Midbrain (tissue), 1 donor: ENCODE results near the gene BTBD7.

ENCODE experiments used
- DNase-seq: peaks from one replicate; lab custom pipeline; 2025; lab: John Stamatoyannopoulos, UW

Gene BTBD7

GRCh38 chr14:93329965-93330608 lies 2.7 kb downstream of the BTBD7 start:
- no peak for DNase-seq

DNA sequence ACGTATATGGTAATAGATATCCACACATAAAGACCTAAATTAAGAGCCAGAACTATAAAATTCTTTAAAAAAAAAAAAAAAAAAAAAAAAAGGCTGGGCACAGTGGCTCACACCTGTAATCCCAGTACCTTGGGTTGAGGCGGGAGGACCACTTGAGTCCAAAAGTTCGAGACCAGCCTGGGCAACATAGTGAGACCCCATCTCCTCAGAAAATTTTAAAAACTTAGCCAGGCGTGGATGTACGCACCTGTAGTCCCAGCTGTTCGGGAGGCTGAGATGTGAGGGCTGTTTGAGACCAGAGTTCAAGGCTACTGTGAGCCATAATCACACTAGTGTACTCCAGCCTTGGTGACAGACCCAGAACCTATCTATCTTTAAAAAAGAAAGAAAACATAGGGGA lies 4.3 kb downstream of the BTBD7 start:
- no peak for DNase-seq

DNA sequence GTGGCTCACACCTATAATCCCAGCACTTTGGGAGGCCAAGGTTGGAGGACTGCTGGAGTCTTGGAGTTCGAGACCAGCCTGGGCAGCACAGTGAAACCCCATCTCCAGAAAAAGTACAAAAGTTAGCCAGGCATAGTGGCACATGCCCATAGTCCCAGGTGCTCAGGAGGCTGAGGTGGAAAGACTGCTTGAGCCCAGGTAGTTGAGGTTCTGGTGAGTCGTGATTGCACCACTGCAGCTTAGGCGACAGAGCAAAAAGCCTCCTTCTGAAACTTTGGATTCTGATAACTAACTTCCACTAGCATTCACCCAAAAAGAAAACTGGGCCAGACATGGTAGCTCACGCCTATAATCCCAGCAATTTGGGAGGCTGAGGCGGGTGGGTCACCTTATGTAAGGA lies 6.6 kb downstream of the BTBD7 start:
- no peak for DNase-seq

DNA sequence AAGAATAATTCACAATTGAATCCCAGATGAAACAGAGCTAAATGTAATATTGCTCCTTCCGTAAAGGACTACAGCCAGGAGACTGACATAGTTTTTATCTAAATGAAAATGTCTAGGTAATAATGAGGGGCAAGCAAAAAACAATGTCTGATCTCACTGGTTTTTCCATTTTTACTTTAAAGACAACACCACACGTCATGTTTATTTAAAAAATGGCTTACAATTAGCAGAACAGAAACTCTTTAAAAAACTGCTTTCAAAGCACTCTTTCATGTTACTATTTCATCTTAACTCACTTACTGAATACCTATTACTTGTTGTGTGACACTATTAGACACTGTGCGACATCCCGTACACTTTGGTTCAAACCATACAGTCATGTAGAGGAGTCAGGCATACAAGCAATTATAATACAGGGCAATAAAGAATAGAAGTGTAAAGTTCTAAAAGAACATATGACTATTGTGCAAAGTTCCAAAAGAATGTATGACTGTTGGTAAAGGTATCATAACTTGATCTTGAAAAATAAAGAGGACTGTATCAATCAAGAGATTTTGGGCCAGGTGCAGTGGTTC lies 9.1 kb downstream of the BTBD7 start:
- no peak for DNase-seq

GRCh38 chr14:93322929-93323599 lies 9.8 kb downstream of the BTBD7 start:
- no peak for DNase-seq

DNA sequence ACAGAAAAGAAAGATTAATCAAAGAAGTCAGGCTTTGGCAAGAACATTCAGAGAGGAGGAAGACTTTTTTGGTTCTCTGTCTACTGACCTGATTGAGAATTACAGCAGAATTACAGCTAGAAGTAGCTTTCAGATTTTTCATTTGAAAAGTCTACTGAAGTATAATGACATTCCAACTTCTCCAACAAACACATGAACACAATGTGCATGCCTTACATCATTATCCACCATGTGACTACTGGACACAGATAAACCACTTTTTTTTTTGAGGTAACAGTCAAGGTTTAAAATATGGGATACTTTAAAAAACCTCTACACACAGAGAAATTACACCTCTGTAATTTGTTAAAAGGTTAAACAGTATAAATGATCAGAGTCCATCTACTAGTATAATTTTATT lies 12.3 kb downstream of the BTBD7 start:
- DNase-seq: no peak

- DNase-seq: no peak
Measured at GRCh38 chr14:93319958-93320357, 12.9 kb downstream of the BTBD7 start.

DNA sequence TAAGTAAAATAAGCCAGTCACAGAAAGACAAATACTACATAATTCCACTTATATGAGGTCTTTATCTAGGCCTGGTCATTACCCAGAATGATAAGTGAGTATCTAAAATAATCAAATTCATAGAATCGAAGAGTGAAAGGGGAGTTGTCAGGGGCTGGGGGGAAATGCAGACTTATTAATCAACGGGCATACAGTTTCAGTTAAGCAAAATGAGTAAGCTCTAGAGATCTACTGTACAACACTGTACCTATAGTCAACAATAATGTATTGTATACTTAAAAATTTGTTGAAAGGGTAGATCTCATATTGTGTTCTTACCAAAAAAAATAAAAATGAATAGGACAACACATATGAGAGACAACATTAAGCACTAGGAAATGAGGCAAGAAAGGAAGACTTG lies 13.3 kb downstream of the BTBD7 start:
- no peak for DNase-seq

DNA sequence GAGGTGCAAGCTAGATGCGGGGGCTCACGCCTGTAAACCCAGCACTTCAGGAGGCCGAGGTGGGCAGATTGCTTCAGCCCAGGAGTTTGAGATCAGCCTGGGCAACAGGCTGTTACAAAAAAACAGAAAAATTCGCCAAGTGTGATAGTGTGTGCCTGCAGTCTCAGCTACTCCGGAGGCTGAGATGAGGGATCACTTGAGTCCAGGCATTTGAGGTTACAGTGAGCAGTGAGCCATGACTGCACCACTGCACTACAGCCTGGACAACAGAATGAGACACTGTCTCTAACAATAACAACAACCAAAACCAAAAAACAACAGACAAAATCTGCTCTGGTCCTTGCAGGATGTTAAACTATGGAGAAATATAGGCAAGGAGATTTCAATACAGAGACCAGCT lies 13.9 kb downstream of the BTBD7 start:
- DNase-seq: no peak

DNA sequence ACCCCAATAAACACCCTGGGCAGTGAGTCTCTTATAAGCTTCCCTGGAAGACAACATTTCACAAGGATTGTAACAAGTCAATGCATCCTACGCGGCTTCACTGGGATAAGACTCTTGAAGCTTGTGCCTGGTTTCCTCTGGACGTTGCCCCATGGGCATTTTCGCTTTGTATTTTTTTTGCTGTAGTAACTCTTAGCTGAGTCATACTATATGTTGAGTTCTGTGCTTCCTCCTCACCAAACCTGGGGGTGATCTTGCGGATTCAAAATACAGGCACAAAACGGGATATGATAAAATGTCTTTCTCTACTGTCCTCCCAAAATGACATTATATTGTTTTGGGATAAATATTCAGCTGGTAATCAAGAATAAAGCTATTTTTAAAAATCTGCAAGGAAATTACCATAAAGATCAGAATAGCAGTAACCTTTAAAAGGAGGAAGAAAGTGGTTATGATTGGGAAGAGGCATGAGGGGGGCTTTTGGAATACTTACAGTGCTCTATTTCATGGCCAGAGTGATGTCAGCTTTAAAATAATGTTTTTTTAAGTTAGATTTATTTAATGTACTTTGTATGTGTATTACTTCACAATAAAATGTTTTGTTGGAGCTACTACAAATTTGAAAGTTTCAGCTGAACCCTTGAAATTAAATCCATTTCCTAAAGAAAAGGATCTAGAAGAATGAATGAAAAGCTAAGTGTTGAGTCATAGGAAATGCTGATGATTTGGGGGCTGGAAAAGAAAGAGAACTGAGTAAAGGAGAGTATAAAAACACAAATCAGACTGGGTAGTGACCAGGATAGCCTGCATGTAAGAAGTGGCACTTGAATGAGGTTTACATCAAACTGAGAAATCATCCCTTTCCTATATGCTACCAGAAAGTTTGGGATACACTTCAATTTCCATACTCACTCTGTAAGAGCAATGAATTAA lies 14.7 kb downstream of the BTBD7 start:
- DNase-seq: no peak

DNA sequence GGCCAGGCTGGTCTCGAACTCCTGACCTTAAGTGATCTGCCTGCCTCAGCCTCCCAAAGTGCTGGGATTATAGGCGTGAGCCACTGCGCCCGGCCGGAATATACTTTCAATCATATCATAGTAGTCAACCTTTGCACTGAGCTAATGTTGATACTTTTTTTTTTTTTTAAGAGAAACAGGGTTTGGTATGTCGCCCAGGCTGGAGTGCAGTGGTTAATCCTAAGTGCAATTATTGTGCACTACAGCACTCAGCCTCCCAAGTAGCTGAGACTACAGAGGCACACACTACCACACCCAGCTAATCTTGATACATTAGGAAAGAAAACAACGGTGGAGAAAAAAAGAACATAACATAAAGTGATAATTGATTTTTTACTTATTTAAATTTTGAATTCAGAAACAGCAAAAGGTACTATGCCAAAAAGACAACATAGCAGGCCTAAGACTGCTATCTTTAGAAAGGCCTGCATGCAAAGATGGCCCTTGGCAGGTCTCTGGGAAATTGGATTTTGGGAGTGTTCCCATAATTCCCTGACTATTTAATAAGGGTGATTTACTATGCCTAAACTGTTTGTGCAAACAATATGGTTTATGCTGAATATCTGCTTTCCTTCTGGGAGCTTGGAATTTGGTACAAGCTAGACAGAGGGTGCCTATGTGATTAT lies 15.5 kb downstream of the BTBD7 start:
- no peak for DNase-seq

- DNase-seq: no peak
Measured at GRCh38 chr14:93316716-93317115, 16.1 kb downstream of the BTBD7 start.

DNA sequence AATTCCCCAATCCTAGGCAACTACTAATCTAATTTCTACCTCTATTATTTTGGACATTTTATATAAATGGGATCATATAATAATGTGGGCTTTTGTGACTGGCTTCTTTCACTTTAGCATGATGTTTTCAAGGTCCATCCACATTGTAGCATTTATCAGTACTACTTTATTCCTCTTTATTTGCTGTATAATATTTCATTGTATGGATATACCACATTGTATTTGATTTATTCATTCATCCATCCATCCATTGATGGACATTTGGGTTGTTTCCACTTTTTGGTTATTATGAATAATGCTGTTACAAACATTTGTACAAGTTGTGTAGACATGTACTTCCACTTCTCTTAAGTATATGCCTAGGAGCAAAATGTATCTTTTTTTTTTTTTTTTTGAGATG lies 17.3 kb downstream of the BTBD7 start:
- no peak for DNase-seq

DNA sequence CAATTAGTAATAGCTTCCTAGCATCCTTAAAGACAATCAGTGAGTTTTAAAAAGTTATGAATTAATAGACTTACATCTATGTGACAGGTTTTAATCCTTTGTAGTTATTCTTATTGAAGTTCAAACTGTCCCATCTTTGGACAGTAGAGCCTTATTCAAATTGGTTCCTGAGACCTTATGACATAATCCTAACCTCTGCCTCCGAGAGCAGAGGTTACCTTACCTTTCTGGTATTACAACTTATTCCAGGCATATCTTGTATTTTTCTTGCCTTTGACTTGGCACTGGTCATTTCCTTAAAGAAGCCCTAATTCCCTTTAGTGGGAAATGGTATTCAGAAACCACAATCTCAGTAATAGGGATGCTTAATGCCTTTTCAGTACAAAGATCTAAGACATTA lies 21.8 kb downstream of the BTBD7 start:
- no peak for DNase-seq

GRCh38 chr14:93309427-93309966 lies 23.3 kb downstream of the BTBD7 start:
- DNase-seq: no peak

DNA sequence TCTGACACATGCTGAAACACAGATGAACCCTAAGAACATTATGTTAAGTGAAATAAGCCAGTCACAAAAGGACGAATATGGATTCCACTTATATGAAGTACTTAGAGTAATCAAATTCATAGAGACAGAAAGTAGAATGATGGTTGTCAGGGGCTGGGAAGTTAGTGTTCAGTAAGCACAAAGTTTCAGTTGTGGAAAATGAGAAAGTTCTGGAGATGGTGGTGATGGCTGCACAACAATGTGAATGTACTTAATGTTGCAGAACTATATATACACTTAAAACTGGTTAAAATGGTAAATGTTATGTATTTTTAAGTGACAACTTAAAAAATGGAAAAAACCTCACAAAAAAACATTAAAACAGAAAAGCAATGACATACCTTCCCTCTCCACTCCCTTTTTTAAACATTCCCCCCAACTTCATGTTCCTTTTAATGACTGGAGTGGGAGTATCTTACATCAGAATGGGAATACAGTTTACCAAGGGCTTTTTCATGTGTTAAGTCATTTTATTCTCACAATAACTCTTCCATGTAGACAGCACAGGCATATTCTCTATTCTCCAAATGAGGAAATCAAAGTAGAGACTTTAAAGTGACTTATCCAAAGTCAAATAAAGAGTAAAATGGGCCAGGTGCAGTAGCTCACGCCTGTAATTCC lies 24.0 kb downstream of the BTBD7 start:
- no peak for DNase-seq

GRCh38 chr14:93306812-93307211 lies 26.0 kb downstream of the BTBD7 start:
- no peak for DNase-seq

DNA sequence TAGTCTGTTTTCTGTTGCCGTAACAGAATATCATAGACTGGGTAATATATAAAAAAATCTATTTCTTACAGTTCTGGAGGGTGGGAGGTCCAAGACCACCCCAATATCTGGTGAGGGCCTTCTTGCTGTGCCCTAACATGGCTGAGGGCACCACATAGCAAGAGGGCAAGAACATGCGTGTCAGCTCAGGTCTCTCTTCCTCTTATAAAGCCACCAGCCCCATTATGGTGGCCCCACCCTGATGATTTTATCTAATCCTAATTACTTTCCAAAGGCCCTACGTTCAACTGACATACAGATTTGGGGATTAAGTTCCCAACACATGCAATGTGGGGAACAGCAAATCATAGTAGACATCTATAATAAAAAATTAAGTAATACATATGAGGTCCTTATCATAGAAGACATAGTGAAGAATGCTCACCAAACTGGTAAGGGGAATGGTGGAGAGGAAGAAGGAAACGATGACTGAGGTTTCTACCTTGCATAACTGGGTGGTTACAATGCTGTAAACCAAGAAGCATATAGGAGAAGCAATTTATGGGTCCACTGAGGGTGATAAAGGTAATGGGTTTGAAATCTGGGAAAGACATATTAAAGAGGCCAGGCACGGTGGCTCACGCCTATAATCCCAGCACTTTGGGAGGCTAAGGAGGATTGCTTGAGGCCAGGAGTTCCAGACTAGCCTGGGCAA lies 27.0 kb downstream of the BTBD7 start:
- DNase-seq: no peak

GRCh38 chr14:93304771-93305170 lies 28.1 kb downstream of the BTBD7 start:
- no peak for DNase-seq

DNA sequence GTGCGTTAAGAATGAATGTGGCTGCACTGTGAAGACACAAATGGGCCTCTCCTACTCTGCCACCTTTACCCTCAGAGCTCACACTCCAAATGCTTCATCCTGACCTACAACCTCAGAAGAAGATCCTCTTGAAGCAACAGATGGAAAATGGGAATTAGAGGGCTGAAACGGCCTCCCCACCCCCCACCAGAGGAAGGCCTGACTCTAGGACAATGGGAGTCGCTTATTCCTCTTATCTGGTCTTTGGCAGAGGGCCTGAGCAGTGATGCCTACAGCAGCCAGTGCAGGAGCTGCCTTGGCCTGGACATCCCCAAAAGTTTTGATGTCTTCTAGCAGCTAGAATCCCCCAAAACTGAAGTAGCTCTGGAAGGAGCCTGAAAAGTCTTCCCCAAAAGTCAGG lies 29.2 kb downstream of the BTBD7 start:
- DNase-seq: peak; percentile 20
